ENCODE data around the gene HTR3C. TPM values are rescaled to one million over a fixed set of nuclear protein-coding genes. Genes with fewer than 3 reads are reported as not detected.

Gene HTR3C
- total RNA-seq (2021): not detected in 2 replicates
- long read RNA-seq: 0 reads

GRCh38 chr3:184052767-184053166 is at the start of gene HTR3C:
Gene HTR3C (plus strand): TSS chr3:184053047. CDS start chr3:184053081, 34 bp downstream.
- Histone ChIP-seq H3K4me1 (ENCODE audit: insufficient read depth, low read length) (no peaks in the 10 kb centered on the region), H2AK5ac (ENCODE audit: insufficient read length, low read length) (no peak within 1 kb of the TSS), H3T11ph (ENCODE audit: low read length) (no peak within 1 kb of the TSS), H4K5ac (ENCODE audit: insufficient read length, low read depth, low read length) (no peak within 1 kb of the TSS), H3K9ac (ENCODE audit: extremely low read depth, insufficient read length, low read length) (no peak within 1 kb of the TSS), H3K23ac (ENCODE audit: insufficient read length, low read depth, low read length) (no peak within 1 kb of the TSS), H3K9me3 (ENCODE audit: control insufficient read depth, low read depth, low read length) (no peaks in the 10 kb centered on the region), H2BK12ac (ENCODE audit: insufficient read length, low read depth, low read length) (no peak within 1 kb of the TSS), H3K23me2 (ENCODE audit: insufficient read length, low read depth, low read length, poor library complexity, severe bottlenecking) (no peaks in the 10 kb centered on the region), H3K18ac (ENCODE audit: insufficient read length, low read depth, low read length) (no peak within 1 kb of the TSS), H3K4me2 (ENCODE audit: insufficient read depth, insufficient read length, low read length) (no peak within 1 kb of the TSS), H3K56ac (ENCODE audit: insufficient read length, low read depth, low read length) (no peak within 1 kb of the TSS), H3K79me2 (ENCODE audit: insufficient read depth, low read length) (no peaks in the 10 kb centered on the region), H2BK15ac (ENCODE audit: low read depth, low read length) (no peak within 1 kb of the TSS), H3K79me1 (ENCODE audit: insufficient read depth, low read depth, low read length, poor library complexity, severe bottlenecking) (no peaks in the 10 kb centered on the region), H4K91ac (ENCODE audit: insufficient read length, low read depth, low read length) (no peak within 1 kb of the TSS), H3K27me3 (ENCODE audit: insufficient read depth, low read length) (no peaks in the 10 kb centered on the region), H3K14ac (ENCODE audit: insufficient read depth, low read length) (no peak within 1 kb of the TSS), H4K20me1 (ENCODE audit: control insufficient read depth, insufficient read depth, insufficient read length) (no peaks in the 10 kb centered on the region), H2BK20ac (ENCODE audit: low read depth, low read length, poor library complexity, severe bottlenecking) (no peak within 1 kb of the TSS), H2BK120ac (ENCODE audit: low read depth, low read length, poor library complexity, severe bottlenecking) (no peak within 1 kb of the TSS), H2BK5ac (ENCODE audit: insufficient read length, low read length) (no peak within 1 kb of the TSS), H2AFZ (ENCODE audit: low read length) (no peak within 1 kb of the TSS), H3K27ac (ENCODE audit: insufficient read length, low read depth, low read length) (no peak within 1 kb of the TSS), H3K4ac (ENCODE audit: low read depth, low read length) (no peak within 1 kb of the TSS), H4K8ac (replicated peaks; ENCODE audit: insufficient read length, low read depth, low read length) (no peak within 1 kb of the TSS)
- no peak for DNase-seq
- no peaks in the 10 kb centered on the region; a peak in 1 of 5 replicates for H3K9me3 Mint-ChIP-seq
- no peak for TF ChIP-seq CTCF (conservative IDR thresholded peaks at IDR 0.05)
- peaks cover 6% of the 10 kb centered on the region for H3K27me3 Mint-ChIP-seq (ENCODE audit: low read depth)
- H3K4me3 Mint-ChIP-seq: no peak within 1 kb of the TSS
- no peaks in the 10 kb centered on the region; a peak in 1 of 7 replicates for H3K36me3 Mint-ChIP-seq (ENCODE audit: insufficient read depth in 1 of 3, low read depth in 3 of 3)
- peak within 1 kb of the TSS in 1 of 3 experiments; percentile 30; a peak in 1 of 7 replicates for H3K27ac Mint-ChIP-seq
- no CpG with 5 or more reads among the region's 4 CpGs for WGBS (ENCODE audit: extremely low coverage, insufficient read length, low lambda C conversion rate)
- no peaks in the 10 kb centered on the region for H3K4me1 Mint-ChIP-seq
